HEK293 (cell line): ENCODE measurements around the gene MRPL41.

ENCODE experiments used
- CTCF ChIA-PET: fragments of 350-600 bp; formaldehyde crosslinking; extraction: SDS; loops from one replicate; lab custom pipeline; 2021; ENCODE audit warnings: antibody characterized with exemption; lab: Yijun Ruan, JAX
- POLR2A ChIA-PET: fragments of 300-600 bp; formaldehyde crosslinking; extraction: SDS; loops from one replicate; lab custom pipeline; 2020; ENCODE audit warnings: antibody characterized with exemption, inconsistent platforms; lab: Yijun Ruan, JAX
- H3K27ac ChIP-seq: fragments of 200-500 bp; sonication (Bioruptor generic); 2 replicates; pipeline ENCODE4 v1.5.1; 2014; ENCODE audit warnings: low read depth, low read length, control low read depth, inconsistent platforms; ENCODE audit errors: extremely low read depth
- H3K36me3 ChIP-seq, 2 experiments: fragments of 200-500 bp in 1 of 2; sonication (Bioruptor generic) in 1 of 2; 1 replicate in 1 of 2; 2 replicates in 1 of 2; pipeline ENCODE4 v1.5.1; 2014 to 2017; ENCODE audit warnings: inconsistent platforms in 2 of 2, low read length in 2 of 2; ENCODE audit not compliant: control insufficient read depth in 2 of 2, insufficient read depth in 1 of 2
- H3K4me1 ChIP-seq: fragments of 200-500 bp; sonication (Bioruptor generic); 2 replicates; pipeline ENCODE4 v1.5.1; 2014; ENCODE audit warnings: mild to moderate bottlenecking, low read length, inconsistent platforms; ENCODE audit not compliant: control insufficient read depth, insufficient read depth
- H3K4me3 ChIP-seq: 2 replicates; pipeline ENCODE4 v1.5.1; 2011; ENCODE audit warnings: low read depth, mild to moderate bottlenecking, control low read depth, low read length, moderate library complexity
- H3K9me3 ChIP-seq: fragments of 200-500 bp; sonication (Bioruptor generic); 2 replicates; pipeline ENCODE4 v1.5.1; 2014; ENCODE audit warnings: low read depth, low read length, inconsistent platforms; ENCODE audit not compliant: control insufficient read depth, insufficient read depth
- MYNN ChIP-seq: fragments of 450-650 bp; formaldehyde crosslinking; IDR thresholded peaks from 2 replicates; pipeline ENCODE4 v1.5.1; 2016; ENCODE audit warnings: missing biosample characterization, missing genetic modification characterization, borderline replicate concordance
- RBAK ChIP-seq: fragments of 450-650 bp; formaldehyde crosslinking; IDR thresholded peaks from 2 replicates; pipeline ENCODE4 v1.5.1; 2016; ENCODE audit warnings: missing biosample characterization, missing genetic modification characterization
- ZNF19 ChIP-seq: fragments of 450-650 bp; formaldehyde crosslinking; IDR thresholded peaks from 2 replicates; pipeline ENCODE4; 2016; ENCODE audit warnings: missing biosample characterization, missing genetic modification characterization, low read depth
- ZNF202 ChIP-seq: fragments of 450-650 bp; formaldehyde crosslinking; IDR thresholded peaks from 2 replicates; pipeline ENCODE4 v1.5.1; 2016; ENCODE audit warnings: missing biosample characterization, missing genetic modification characterization, borderline replicate concordance
- ZNF239 ChIP-seq: fragments of 450-650 bp; formaldehyde crosslinking; IDR thresholded peaks from 2 replicates; pipeline ENCODE4 v1.5.1; 2016; ENCODE audit warnings: missing biosample characterization, missing genetic modification characterization
- ZNF423 ChIP-seq: fragments of 450-650 bp; formaldehyde crosslinking; IDR thresholded peaks from 2 replicates; pipeline ENCODE4 v1.5.1; 2016; ENCODE audit warnings: missing biosample characterization, missing genetic modification characterization
- ZNF510 ChIP-seq: fragments of 450-650 bp; formaldehyde crosslinking; IDR thresholded peaks from 2 replicates; pipeline ENCODE4 v1.5.1; 2018; ENCODE audit warnings: mild to moderate bottlenecking, missing genetic modification characterization, missing biosample characterization; ENCODE audit not compliant: insufficient replicate concordance
- ZNF530 ChIP-seq: fragments of 450-650 bp; formaldehyde crosslinking; IDR thresholded peaks from 2 replicates; pipeline ENCODE4 v1.5.1; 2016; ENCODE audit warnings: low read depth, missing biosample characterization, missing genetic modification characterization
- ZNF777 ChIP-seq: fragments of 450-650 bp; formaldehyde crosslinking; IDR thresholded peaks from 2 replicates; pipeline ENCODE4 v1.5.1; 2017; ENCODE audit warnings: missing biosample characterization, missing genetic modification characterization, borderline replicate concordance
- ZNF792 ChIP-seq: fragments of 450-650 bp; formaldehyde crosslinking; IDR thresholded peaks from 2 replicates; pipeline ENCODE4 v1.5.1; 2016; ENCODE audit warnings: missing biosample characterization, missing genetic modification characterization
- TF ChIP-seq, protein P1 (sequence below): fragments of 450-650 bp; formaldehyde crosslinking; IDR thresholded peaks from 2 replicates; pipeline ENCODE4 v1.5.1; 2017; ENCODE audit warnings: missing biosample characterization, missing genetic modification characterization
- TF ChIP-seq, protein P2 (sequence below): fragments of 450-650 bp; formaldehyde crosslinking; IDR thresholded peaks from 2 replicates; pipeline ENCODE4 v1.5.1; 2016; ENCODE audit warnings: missing biosample characterization, missing genetic modification characterization
- TF ChIP-seq, protein P3 (sequence below): fragments of 450-650 bp; formaldehyde crosslinking; conservative IDR thresholded peaks from 2 replicates; pipeline ENCODE4 v1.5.1; 2016; ENCODE audit warnings: low read depth, missing biosample characterization, missing genetic modification characterization
- TF ChIP-seq, protein P4 (sequence below): fragments of 450-650 bp; formaldehyde crosslinking; IDR thresholded peaks from 2 replicates; pipeline ENCODE4 v1.5.1; 2016; ENCODE audit warnings: missing biosample characterization, missing genetic modification characterization
- TF ChIP-seq, protein P5 (sequence below): fragments of 450-650 bp; formaldehyde crosslinking; IDR thresholded peaks from 2 replicates; pipeline ENCODE4 v1.5.1; 2016; ENCODE audit warnings: missing biosample characterization, missing genetic modification characterization
- TF ChIP-seq, protein P6 (sequence below): fragments of 450-650 bp; formaldehyde crosslinking; conservative IDR thresholded peaks from 2 replicates; pipeline ENCODE4 v1.5.1; 2016; ENCODE audit warnings: low read depth, missing biosample characterization, missing genetic modification characterization

MRPL41 gene

DNA sequence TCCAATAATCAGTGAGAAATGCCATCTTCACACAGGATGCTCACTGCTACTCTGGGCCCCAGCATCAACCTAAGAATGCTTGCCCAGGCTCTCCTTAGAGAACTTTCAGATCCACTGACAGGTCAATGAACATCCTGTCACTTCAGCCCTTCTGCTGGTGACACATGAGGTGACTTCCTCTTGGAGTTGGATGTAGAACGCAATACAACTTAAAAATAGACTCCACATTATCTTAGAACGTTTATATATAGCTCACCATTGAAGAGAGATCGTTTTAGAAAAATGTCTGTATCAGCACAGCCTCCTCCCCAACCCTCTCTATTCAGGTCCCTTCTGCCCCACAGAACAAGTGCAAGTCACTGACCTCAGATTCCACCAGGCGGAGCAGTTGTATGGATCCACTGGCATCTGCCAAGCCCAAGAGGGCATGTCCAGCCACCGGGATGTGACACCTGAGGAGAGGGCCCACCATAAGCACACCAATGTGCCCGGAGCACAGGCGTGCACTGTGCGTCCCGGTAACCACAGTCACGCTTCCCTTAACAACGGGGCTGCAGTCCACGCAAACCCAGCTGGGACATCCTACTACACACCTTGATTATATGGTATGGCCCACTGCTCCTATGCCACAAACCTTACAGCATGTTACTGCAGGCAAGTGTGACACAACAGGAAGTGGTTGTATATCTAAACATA, 24.2 kb downstream of the MRPL41 start (continued):
- TF ChIP-seq MYNN (tag by site-specific recombination), result no peak
- no peak for TF ChIP-seq ZNF792 (tag by site-specific recombination)
- TF ChIP-seq ZNF202, result no peak

DNA sequence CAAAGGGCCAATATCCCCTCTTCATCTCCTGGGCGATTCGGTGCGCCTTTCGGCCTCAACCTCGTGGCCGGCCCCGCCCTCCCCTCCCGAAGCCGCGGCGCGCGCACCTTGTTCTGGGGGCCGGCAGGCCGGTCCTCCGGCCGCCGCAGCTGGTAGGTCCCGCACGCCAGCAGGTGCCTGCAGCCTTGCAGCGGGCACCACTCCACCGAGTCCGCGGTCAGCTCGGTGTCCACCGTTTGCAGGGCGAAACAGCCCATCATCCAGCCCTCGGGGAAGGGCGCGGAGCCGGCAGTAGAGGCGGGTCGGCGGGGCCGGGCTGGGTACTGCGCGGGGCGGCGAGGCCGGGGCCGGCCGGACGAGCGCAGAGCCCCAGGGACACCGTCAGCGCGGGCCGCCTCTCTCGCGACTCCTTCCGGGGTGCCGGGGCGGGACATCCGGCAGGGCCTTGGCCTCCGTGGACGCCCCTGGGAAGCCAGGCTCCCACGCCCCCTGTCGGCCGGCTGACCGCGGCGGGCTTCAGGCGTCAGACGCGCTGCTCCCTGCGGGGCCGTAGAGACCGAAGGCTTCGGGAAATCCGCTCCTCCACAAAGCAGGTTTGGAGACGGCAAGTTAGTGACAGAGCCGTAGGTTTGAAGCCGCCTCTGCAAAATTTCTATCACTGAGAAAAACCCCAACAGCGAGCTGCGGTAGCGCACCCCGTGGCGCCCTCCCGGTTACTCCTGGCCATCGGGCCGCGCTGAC, 27.0 kb downstream of the MRPL41 start, which contains the start of gene DPH7:
Gene DPH7, minus strand, starts transcription at position 408 of the 741 bp plus-strand sequence. Its CDS starts 148 bp downstream, at position 260.
- Histone ChIP-seq H3K4me3 (peak within 1 kb of the TSS; percentile 95), H3K36me3 (peaks cover 8 to 75% of the 10 kb centered on the region in 2 experiments; a peak in 2 of 3 replicates), H3K4me1 (no peaks in the 10 kb centered on the region; the same call in 1 of the 2 replicates), H3K9me3 (no peaks in the 10 kb centered on the region), H3K27ac (peak within 1 kb of the TSS; percentile 84)
- CTCF ChIA-PET, result interaction anchor here (0.6 to 2.5 kb wide), 16 partner anchors 9 to 342 kb away, joined by 3 to 24 read pairs (median 4); partner anchors contain the start of genes EHMT1 and ZMYND19
- POLR2A ChIA-PET, result interaction anchor here (0.5 to 5.7 kb wide), 7 partner anchors 9 to 102 kb away, joined by 3 to 28 read pairs (median 7); partner anchors contain the start of genes ARRDC1, MRPL41 and ZMYND19
- TF ChIP-seq ZNF530 (tag by site-specific recombination) (no peak), RBAK (no peak), ZNF239 (tag by site-specific recombination) (no peak), ZNF777 (tag by site-specific recombination) (no peak), ZNF19 (tag by site-specific recombination) (no peak), ZNF510 (no peak), ZNF423 (peak; percentile 91)
- TF ChIP-seq, protein P1, sequence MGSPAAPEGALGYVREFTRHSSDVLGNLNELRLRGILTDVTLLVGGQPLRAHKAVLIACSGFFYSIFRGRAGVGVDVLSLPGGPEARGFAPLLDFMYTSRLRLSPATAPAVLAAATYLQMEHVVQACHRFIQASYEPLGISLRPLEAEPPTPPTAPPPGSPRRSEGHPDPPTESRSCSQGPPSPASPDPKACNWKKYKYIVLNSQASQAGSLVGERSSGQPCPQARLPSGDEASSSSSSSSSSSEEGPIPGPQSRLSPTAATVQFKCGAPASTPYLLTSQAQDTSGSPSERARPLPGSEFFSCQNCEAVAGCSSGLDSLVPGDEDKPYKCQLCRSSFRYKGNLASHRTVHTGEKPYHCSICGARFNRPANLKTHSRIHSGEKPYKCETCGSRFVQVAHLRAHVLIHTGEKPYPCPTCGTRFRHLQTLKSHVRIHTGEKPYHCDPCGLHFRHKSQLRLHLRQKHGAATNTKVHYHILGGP, result no peak
- TF ChIP-seq, protein P2, sequence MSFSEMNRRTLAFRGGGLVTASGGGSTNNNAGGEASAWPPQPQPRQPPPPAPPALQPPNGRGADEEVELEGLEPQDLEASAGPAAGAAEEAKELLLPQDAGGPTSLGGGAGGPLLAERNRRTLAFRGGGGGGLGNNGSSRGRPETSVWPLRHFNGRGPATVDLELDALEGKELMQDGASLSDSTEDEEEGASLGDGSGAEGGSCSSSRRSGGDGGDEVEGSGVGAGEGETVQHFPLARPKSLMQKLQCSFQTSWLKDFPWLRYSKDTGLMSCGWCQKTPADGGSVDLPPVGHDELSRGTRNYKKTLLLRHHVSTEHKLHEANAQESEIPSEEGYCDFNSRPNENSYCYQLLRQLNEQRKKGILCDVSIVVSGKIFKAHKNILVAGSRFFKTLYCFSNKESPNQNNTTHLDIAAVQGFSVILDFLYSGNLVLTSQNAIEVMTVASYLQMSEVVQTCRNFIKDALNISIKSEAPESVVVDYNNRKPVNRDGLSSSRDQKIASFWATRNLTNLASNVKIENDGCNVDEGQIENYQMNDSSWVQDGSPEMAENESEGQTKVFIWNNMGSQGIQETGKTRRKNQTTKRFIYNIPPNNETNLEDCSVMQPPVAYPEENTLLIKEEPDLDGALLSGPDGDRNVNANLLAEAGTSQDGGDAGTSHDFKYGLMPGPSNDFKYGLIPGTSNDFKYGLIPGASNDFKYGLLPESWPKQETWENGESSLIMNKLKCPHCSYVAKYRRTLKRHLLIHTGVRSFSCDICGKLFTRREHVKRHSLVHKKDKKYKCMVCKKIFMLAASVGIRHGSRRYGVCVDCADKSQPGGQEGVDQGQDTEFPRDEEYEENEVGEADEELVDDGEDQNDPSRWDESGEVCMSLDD, result no peak
- TF ChIP-seq, protein P3, sequence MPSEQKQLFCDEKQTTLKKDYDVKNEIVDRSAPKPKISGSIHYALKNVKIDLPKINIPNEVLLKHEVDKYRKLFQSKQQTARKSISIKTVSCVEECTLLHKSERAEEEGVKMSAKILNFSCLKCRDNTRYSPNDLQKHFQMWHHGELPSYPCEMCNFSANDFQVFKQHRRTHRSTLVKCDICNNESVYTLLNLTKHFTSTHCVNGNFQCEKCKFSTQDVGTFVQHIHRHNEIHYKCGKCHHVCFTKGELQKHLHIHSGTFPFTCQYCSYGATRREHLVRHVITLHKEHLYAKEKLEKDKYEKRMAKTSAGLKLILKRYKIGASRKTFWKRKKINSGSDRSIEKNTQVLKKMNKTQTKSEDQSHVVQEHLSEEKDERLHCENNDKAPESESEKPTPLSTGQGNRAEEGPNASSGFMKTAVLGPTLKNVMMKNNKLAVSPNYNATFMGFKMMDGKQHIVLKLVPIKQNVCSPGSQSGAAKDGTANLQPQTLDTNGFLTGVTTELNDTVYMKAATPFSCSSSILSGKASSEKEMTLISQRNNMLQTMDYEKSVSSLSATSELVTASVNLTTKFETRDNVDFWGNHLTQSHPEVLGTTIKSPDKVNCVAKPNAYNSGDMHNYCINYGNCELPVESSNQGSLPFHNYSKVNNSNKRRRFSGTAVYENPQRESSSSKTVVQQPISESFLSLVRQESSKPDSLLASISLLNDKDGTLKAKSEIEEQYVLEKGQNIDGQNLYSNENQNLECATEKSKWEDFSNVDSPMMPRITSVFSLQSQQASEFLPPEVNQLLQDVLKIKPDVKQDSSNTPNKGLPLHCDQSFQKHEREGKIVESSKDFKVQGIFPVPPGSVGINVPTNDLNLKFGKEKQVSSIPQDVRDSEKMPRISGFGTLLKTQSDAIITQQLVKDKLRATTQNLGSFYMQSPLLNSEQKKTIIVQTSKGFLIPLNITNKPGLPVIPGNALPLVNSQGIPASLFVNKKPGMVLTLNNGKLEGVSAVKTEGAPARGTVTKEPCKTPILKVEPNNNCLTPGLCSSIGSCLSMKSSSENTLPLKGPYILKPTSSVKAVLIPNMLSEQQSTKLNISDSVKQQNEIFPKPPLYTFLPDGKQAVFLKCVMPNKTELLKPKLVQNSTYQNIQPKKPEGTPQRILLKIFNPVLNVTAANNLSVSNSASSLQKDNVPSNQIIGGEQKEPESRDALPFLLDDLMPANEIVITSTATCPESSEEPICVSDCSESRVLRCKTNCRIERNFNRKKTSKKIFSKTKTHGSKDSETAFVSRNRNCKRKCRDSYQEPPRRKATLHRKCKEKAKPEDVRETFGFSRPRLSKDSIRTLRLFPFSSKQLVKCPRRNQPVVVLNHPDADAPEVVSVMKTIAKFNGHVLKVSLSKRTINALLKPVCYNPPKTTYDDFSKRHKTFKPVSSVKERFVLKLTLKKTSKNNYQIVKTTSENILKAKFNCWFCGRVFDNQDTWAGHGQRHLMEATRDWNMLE (tag by site-specific recombination), result peak; percentile 84
- TF ChIP-seq, protein P4, sequence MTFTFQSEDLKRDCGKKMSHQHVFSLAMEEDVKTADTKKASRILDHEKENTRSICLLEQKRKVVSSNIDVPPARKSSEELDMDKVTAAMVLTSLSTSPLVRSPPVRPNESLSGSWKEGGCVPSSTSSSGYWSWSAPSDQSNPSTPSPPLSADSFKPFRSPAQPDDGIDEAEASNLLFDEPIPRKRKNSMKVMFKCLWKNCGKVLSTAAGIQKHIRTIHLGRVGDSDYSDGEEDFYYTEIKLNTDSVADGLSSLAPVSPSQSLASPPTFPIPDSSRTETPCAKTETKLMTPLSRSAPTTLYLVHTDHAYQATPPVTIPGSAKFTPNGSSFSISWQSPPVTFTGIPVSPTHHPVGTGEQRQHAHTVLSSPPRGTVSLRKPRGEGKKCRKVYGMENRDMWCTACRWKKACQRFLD (tag by site-specific recombination), result peak; percentile 86
- TF ChIP-seq, protein P5, sequence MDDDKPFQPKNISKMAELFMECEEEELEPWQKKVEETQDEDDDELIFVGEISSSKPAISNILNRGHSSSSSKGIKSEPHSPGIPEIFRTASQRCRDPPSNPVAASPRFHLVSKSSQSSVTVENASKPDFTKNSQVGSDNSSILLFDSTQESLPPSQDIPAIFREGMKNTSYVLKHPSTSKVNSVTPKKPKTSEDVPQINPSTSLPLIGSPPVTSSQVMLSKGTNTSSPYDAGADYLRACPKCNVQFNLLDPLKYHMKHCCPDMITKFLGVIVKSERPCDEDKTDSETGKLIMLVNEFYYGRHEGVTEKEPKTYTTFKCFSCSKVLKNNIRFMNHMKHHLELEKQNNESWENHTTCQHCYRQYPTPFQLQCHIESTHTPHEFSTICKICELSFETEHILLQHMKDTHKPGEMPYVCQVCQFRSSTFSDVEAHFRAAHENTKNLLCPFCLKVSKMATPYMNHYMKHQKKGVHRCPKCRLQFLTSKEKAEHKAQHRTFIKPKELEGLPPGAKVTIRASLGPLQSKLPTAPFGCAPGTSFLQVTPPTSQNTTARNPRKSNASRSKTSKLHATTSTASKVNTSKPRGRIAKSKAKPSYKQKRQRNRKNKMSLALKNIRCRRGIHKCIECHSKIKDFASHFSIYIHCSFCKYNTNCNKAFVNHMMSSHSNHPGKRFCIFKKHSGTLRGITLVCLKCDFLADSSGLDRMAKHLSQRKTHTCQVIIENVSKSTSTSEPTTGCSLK (tag by site-specific recombination), result no peak
- TF ChIP-seq, protein P6, sequence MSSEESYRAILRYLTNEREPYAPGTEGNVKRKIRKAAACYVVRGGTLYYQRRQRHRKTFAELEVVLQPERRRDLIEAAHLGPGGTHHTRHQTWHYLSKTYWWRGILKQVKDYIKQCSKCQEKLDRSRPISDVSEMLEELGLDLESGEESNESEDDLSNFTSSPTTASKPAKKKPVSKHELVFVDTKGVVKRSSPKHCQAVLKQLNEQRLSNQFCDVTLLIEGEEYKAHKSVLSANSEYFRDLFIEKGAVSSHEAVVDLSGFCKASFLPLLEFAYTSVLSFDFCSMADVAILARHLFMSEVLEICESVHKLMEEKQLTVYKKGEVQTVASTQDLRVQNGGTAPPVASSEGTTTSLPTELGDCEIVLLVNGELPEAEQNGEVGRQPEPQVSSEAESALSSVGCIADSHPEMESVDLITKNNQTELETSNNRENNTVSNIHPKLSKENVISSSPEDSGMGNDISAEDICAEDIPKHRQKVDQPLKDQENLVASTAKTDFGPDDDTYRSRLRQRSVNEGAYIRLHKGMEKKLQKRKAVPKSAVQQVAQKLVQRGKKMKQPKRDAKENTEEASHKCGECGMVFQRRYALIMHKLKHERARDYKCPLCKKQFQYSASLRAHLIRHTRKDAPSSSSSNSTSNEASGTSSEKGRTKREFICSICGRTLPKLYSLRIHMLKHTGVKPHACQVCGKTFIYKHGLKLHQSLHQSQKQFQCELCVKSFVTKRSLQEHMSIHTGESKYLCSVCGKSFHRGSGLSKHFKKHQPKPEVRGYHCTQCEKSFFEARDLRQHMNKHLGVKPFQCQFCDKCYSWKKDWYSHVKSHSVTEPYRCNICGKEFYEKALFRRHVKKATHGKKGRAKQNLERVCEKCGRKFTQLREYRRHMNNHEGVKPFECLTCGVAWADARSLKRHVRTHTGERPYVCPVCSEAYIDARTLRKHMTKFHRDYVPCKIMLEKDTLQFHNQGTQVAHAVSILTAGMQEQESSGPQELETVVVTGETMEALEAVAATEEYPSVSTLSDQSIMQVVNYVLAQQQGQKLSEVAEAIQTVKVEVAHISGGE (tag by site-specific recombination), result peak; percentile 96
